CD14-positive monocyte (primary cell): ENCODE measurements around the gene SLC35F1. TPM values are rescaled to one million over a fixed set of nuclear protein-coding genes. Genes with fewer than 3 reads are reported as not detected.

Source experiments
- DNase-seq, 3 donors: peaks; one replicate each; pipeline ENCODE4 v3.0.0-alpha.2; 2011 to 2022
- H2AFZ ChIP-seq: 2 replicates; pipeline ENCODE4 v1.6.0; 2012; ENCODE audit warnings: mild to moderate bottlenecking, low read depth, low read length, inconsistent platforms; ENCODE audit not compliant: insufficient read depth, poor library complexity, severe bottlenecking
- H3K27ac ChIP-seq, 2 donors: 1 replicate in 1 of 2; 2 replicates in 1 of 2; pipeline ENCODE4 v1.5.1; 2012 to 2013; ENCODE audit warnings: low read length in 2 of 2, control low read depth in 1 of 2, inconsistent platforms in 1 of 2, low read depth in 1 of 2, mild to moderate bottlenecking in 1 of 2
- H3K27me3 ChIP-seq, 2 donors: one replicate each; pipeline versions ENCODE4 v1.6.0 to v1.6.1; 2011 to 2013; ENCODE audit warnings: low read length in 2 of 2; ENCODE audit not compliant: control insufficient read depth in 2 of 2, insufficient read depth in 2 of 2
- H3K36me3 ChIP-seq, 2 donors: replicated peaks in 1 of 2; 1 replicate in 1 of 2; 2 replicates in 1 of 2; pipeline versions ENCODE4 v1.5.1 to v1.6.1; 2012 to 2013; ENCODE audit warnings: low read length in 2 of 2, control low read depth in 1 of 2, inconsistent platforms in 1 of 2, mild to moderate bottlenecking in 1 of 2; ENCODE audit not compliant: insufficient read depth in 2 of 2, control insufficient read depth in 1 of 2
- H3K4me1 ChIP-seq, 2 donors: 1 replicate in 1 of 2; 2 replicates in 1 of 2; pipeline versions ENCODE4 v1.5.1 to v1.6.1; 2012 to 2013; ENCODE audit warnings: low read length in 2 of 2, control low read depth in 1 of 2, inconsistent platforms in 1 of 2, mild to moderate bottlenecking in 1 of 2, moderate library complexity in 1 of 2; ENCODE audit not compliant: insufficient read depth in 2 of 2, control insufficient read depth in 1 of 2
- H3K4me2 ChIP-seq: replicated peaks from 2 replicates; pipeline ENCODE3; 2012; ENCODE audit warnings: low read length, moderate library complexity, mild to moderate bottlenecking; ENCODE audit not compliant: poor library complexity, severe bottlenecking; ENCODE audit errors: extremely low read depth
- H3K4me3 ChIP-seq, 3 experiments: fragments of 200-600 bp in 1 of 3; sonication (generic) in 1 of 3; replicated peaks in 1 of 3; 1 replicate in 2 of 3; 2 replicates in 1 of 3; pipeline ENCODE4 v1.5.1; 2011 to 2013; ENCODE audit warnings: low read length in 3 of 3, mild to moderate bottlenecking in 3 of 3, control low read depth in 2 of 3, low read depth in 2 of 3, inconsistent platforms in 1 of 3, moderate library complexity in 1 of 3
- H3K79me2 ChIP-seq: 2 replicates; pipeline ENCODE4 v1.6.0; 2012; ENCODE audit warnings: mild to moderate bottlenecking, control low read depth, inconsistent platforms, low read length, moderate library complexity; ENCODE audit not compliant: insufficient read depth
- H3K9ac ChIP-seq: 2 replicates; pipeline ENCODE4 v1.6.0; 2017; ENCODE audit warnings: low read length, mild to moderate bottlenecking; ENCODE audit not compliant: insufficient read depth, poor library complexity, severe bottlenecking
- H3K9me3 ChIP-seq, 2 donors: replicated peaks in 1 of 2; 1 replicate in 1 of 2; 2 replicates in 1 of 2; pipeline versions ENCODE4 v1.5.1 to v1.6.1; 2012 to 2013; ENCODE audit warnings: low read length in 2 of 2, control low read depth in 1 of 2; ENCODE audit not compliant: control insufficient read depth in 1 of 2, insufficient read depth in 1 of 2
- H4K20me1 ChIP-seq: 2 replicates; pipeline ENCODE4 v1.6.0; 2012; ENCODE audit warnings: mild to moderate bottlenecking, low read length, control low read depth, moderate library complexity; ENCODE audit not compliant: insufficient read depth
- H3K27ac Mint-ChIP-seq, 7 donors: one replicate each; pipeline ENCODE4 v1.8.0; 2020; ENCODE audit warnings: mild to moderate bottlenecking in 7 of 7, mixed read lengths in 7 of 7, moderate library complexity in 6 of 7, inconsistent platforms in 2 of 7
- H3K27me3 Mint-ChIP-seq, 3 donors: one replicate each; pipeline ENCODE4 v1.8.0; 2021 to 2022; ENCODE audit warnings: low read depth in 3 of 3, mild to moderate bottlenecking in 3 of 3, mixed read lengths in 3 of 3, moderate library complexity in 3 of 3, inconsistent platforms in 1 of 3
- H3K36me3 Mint-ChIP-seq, 2 donors: one replicate each; pipeline ENCODE4 v1.8.0; 2020; ENCODE audit warnings: mixed read lengths in 2 of 2, inconsistent platforms in 1 of 2, mild to moderate bottlenecking in 1 of 2
- H3K4me1 Mint-ChIP-seq: one replicate; pipeline ENCODE4 v1.8.0; 2020; ENCODE audit warnings: mild to moderate bottlenecking, mixed read lengths
- H3K4me3 Mint-ChIP-seq, 2 donors: one replicate each; pipeline ENCODE4 v1.8.0; 2020; ENCODE audit warnings: mild to moderate bottlenecking in 2 of 2, mixed read lengths in 2 of 2, moderate library complexity in 1 of 2
- H3K9me3 Mint-ChIP-seq, 7 donors: one replicate each; pipeline ENCODE4 v1.8.0; 2020 to 2022; ENCODE audit warnings: mixed read lengths in 7 of 7, mild to moderate bottlenecking in 6 of 7, moderate library complexity in 6 of 7, inconsistent platforms in 2 of 7
- WGBS: methylation state at CpG from one replicate; pipeline ENCODE4 v1.1.5; 2013; ENCODE audit warnings: missing lambda C conversion rate; ENCODE audit not compliant: insufficient coverage; 5-methylcytosine and 5-hydroxymethylcytosine counted together
- intact Hi-C, 2 donors: fragments of 100-400 bp; cut with micrococcal nuclease; formaldehyde crosslinking; loops; one replicate each; pipeline versions ENCODE4 v1.15.0 to v1.15.1; 2023
- polyA plus RNA-seq, 3 donors: library from polyadenylated mRNA; depleted of rRNA in 1 of 3; unstranded in 2 of 3; stranded (reverse) in 1 of 3; fragments of 300-500 nt in 2 of 3; fragments of >200 nt in 1 of 3; fragmentation: Illumina TruSeq in 2 of 3; gene quantifications; 1 replicate in 2 of 3; 2 replicates in 1 of 3; pipeline ENCODE4 v1.2.3, GENCODE V29; 2012 to 2021
- TF ChIP-seq, protein P1 (sequence below): fragments of 200-600 bp; IDR thresholded peaks from one replicate; pipeline ENCODE4 v1.8.0; 2022; ENCODE audit warnings: antibody characterized with exemption, mild to moderate bottlenecking

The SLC35F1 gene
- polyA plus RNA-seq, 3 donors: not detected

DNA sequence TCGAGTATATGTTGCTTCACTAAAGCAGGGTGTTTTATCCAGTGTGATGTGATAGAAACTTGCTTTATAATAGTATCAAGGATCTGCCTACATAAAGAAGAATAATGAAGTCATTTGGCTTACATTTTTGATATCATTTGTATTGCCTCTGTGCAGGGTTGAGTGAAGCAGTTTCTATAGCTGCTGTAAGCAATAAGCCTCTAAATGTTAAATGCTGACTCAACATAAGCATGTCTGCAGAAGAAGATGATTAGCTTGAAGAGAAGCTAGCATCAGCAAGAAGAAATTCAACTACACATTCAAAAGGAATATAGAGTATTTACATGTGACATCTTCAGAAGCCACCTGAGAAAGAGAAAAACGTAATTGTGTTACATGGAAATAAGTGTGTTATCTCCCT, 17.6 kb downstream of the SLC35F1 start:
- TF ChIP-seq, protein P1, sequence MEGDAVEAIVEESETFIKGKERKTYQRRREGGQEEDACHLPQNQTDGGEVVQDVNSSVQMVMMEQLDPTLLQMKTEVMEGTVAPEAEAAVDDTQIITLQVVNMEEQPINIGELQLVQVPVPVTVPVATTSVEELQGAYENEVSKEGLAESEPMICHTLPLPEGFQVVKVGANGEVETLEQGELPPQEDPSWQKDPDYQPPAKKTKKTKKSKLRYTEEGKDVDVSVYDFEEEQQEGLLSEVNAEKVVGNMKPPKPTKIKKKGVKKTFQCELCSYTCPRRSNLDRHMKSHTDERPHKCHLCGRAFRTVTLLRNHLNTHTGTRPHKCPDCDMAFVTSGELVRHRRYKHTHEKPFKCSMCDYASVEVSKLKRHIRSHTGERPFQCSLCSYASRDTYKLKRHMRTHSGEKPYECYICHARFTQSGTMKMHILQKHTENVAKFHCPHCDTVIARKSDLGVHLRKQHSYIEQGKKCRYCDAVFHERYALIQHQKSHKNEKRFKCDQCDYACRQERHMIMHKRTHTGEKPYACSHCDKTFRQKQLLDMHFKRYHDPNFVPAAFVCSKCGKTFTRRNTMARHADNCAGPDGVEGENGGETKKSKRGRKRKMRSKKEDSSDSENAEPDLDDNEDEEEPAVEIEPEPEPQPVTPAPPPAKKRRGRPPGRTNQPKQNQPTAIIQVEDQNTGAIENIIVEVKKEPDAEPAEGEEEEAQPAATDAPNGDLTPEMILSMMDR: no peak
- intact Hi-C loops: no loop called here
- Mint-ChIP-seq H3K4me1 (no peaks in the 10 kb centered on the region), H3K27ac (no peak overlapping the region), H3K9me3 (peaks cover 7 to 30% (median 20%) of the 10 kb centered on the region in 7 donors), H3K4me3 (no peak overlapping the region), H3K36me3 (no peaks in the 10 kb centered on the region), H3K27me3 (peaks cover 2 to 6% (median 4%) of the 10 kb centered on the region in 3 donors)
- Histone ChIP-seq H4K20me1 (no peaks in the 10 kb centered on the region), H3K4me3 (no peak overlapping the region), H3K36me3 (no peaks in the 10 kb centered on the region), H3K9ac (no peak overlapping the region), H2AFZ (no peak overlapping the region), H3K79me2 (no peaks in the 10 kb centered on the region), H3K9me3 (peaks cover 12 to 20% of the 10 kb centered on the region in 2 donors), H3K4me1 (no peaks in the 10 kb centered on the region), H3K27me3 (peaks cover 4 to 13% of the 10 kb centered on the region in 2 donors), H3K4me2 (no peak overlapping the region), H3K27ac (no peak overlapping the region)
- no peak for DNase-seq
- no CpG with 5 or more reads among the region's 2 CpGs for WGBS

DNA sequence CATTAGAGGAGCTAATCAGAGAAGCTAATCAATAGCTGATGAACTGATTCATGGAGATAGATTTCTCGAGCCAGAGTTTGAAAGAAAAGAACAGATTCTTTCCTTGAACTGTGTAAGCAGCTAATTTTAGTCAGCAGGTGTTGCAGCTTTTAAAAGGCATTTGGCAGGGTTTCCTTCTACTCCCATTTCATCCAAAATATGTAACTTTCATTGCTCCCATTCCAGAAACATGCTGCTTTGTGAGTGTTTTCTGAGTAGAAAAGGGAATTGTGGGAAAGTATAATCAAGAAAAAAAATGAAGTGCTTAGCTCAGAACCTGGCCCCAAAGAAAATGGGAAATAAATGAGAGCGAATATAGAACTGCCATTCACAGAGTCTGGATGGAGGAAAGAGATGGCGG, 20.8 kb downstream of the SLC35F1 start:
- H4K20me1 ChIP-seq: no peaks in the 10 kb centered on the region
- Mint-ChIP-seq H3K36me3 (no peaks in the 10 kb centered on the region), H3K4me3 (no peak overlapping the region), H3K27me3 (peaks cover 0 to 2% (median 0%) of the 10 kb centered on the region in 3 donors), H3K4me1 (no peaks in the 10 kb centered on the region), H3K27ac (no peak overlapping the region), H3K9me3 (peaks cover 7 to 34% (median 20%) of the 10 kb centered on the region in 7 donors)
- no peak overlapping the region for H3K4me3 ChIP-seq
- H3K27ac ChIP-seq: no peak overlapping the region
- no peak overlapping the region for H3K4me2 ChIP-seq
- TF ChIP-seq, protein P1: no peak
- H3K9me3 ChIP-seq: peaks cover 12 to 25% of the 10 kb centered on the region in 2 donors
- H2AFZ ChIP-seq: no peak overlapping the region
- no peaks in the 10 kb centered on the region for H3K79me2 ChIP-seq
- WGBS: 100% methylated on average over 1 of the region's 3 CpGs
- no peaks in the 10 kb centered on the region for H3K4me1 ChIP-seq
- intact Hi-C loops: no loop called here
- no peaks in the 10 kb centered on the region for H3K36me3 ChIP-seq
- DNase-seq: no peak
- H3K27me3 ChIP-seq: no peaks in the 10 kb centered on the region
- H3K9ac ChIP-seq: no peak overlapping the region
